ENCODE measurements around the gene BPIFB4. TPM values are rescaled to one million over a fixed set of nuclear protein-coding genes. Genes with fewer than 3 reads are reported as not detected.
"Not testable (repeated sequence)": the region's sequence is repeated elsewhere in the genome, so short reads cannot be mapped to it uniquely, and the experiment has no call there.

Gene BPIFB4
- total RNA-seq, 1 donor from 2014 or later = not detected

- Histone ChIP-seq H3K36me3 (ENCODE audit: control insufficient read depth in 3 of 3, insufficient read depth in 3 of 3, low read length in 3 of 3) (no peaks in the 10 kb centered on the region), H3K27ac (ENCODE audit: low read depth, low read length) (no peak overlapping the region), H3K9me3 (ENCODE audit: control insufficient read depth in 3 of 3, low read length in 3 of 3) (no peaks in the 10 kb centered on the region), H3K4me1 (ENCODE audit: control insufficient read depth in 3 of 3, insufficient read depth in 3 of 3, low read length in 3 of 3) (no peaks in the 10 kb centered on the region), H3K9ac (ENCODE audit: low read depth in 1 of 3, low read length in 3 of 3) (no peak overlapping the region), H3K4me3 (ENCODE audit: low read length in 3 of 3) (no peak overlapping the region), H3K27me3 (ENCODE audit: control insufficient read depth in 3 of 3, insufficient read depth in 3 of 3, low read length in 3 of 3) (peaks cover 0 to 24% (median 15%) of the 10 kb centered on the region in 3 donors)
These were observed 14.1 kb downstream of the BPIFB4 start for GRCh38 chr20:33093582-33093981.

- H3K36me3 ChIP-seq (ENCODE audit: control insufficient read depth in 3 of 3, insufficient read depth in 3 of 3, low read length in 3 of 3) = no peaks in the 10 kb centered on the region
These were observed 15.8 kb downstream of the BPIFB4 start for GRCh38 chr20:33095249-33095648.

GRCh38 chr20:33095902-33096584 lies 16.6 kb downstream of the BPIFB4 start:
- not testable (repeated sequence) for H3K4me3 ChIP-seq (ENCODE audit: low read length in 3 of 3); H3K9ac ChIP-seq (ENCODE audit: low read depth in 1 of 3, low read length in 3 of 3); H3K9me3 ChIP-seq (ENCODE audit: control insufficient read depth in 3 of 3, low read length in 3 of 3); H3K4me1 ChIP-seq (ENCODE audit: control insufficient read depth in 3 of 3, insufficient read depth in 3 of 3, low read length in 3 of 3); H3K36me3 ChIP-seq (ENCODE audit: control insufficient read depth in 3 of 3, insufficient read depth in 3 of 3, low read length in 3 of 3); H3K27ac ChIP-seq (ENCODE audit: low read depth, low read length)
- peaks cover 0 to 17% (median 5%) of the 10 kb centered on the region in 3 donors for H3K27me3 ChIP-seq (ENCODE audit: control insufficient read depth in 3 of 3, insufficient read depth in 3 of 3, low read length in 3 of 3)

More at GRCh38 chr20:33095249-33095648, 15.8 kb downstream of the BPIFB4 start:
- Histone ChIP-seq H3K27ac (ENCODE audit: low read depth, low read length) (no peak overlapping the region), H3K9ac (ENCODE audit: low read depth in 1 of 3, low read length in 3 of 3) (no peak overlapping the region), H3K4me3 (ENCODE audit: low read length in 3 of 3) (no peak overlapping the region), H3K9me3 (ENCODE audit: control insufficient read depth in 3 of 3, low read length in 3 of 3) (no peaks in the 10 kb centered on the region), H3K27me3 (ENCODE audit: control insufficient read depth in 3 of 3, insufficient read depth in 3 of 3, low read length in 3 of 3) (peaks cover 0 to 17% (median 8%) of the 10 kb centered on the region in 3 donors), H3K4me1 (ENCODE audit: control insufficient read depth in 3 of 3, insufficient read depth in 3 of 3, low read length in 3 of 3) (no peaks in the 10 kb centered on the region)

GRCh38 chr20:33097001-33097400 lies 17.6 kb downstream of the BPIFB4 start:
- Histone ChIP-seq H3K27ac (ENCODE audit: low read depth, low read length) (no peak overlapping the region), H3K36me3 (ENCODE audit: control insufficient read depth in 3 of 3, insufficient read depth in 3 of 3, low read length in 3 of 3) (no peaks in the 10 kb centered on the region), H3K27me3 (ENCODE audit: control insufficient read depth in 3 of 3, insufficient read depth in 3 of 3, low read length in 3 of 3) (peaks cover 0 to 14% (median 5%) of the 10 kb centered on the region in 3 donors), H3K9ac (ENCODE audit: low read depth in 1 of 3, low read length in 3 of 3) (no peak overlapping the region), H3K4me1 (ENCODE audit: control insufficient read depth in 3 of 3, insufficient read depth in 3 of 3, low read length in 3 of 3) (no peaks in the 10 kb centered on the region), H3K4me3 (ENCODE audit: low read length in 3 of 3) (no peak overlapping the region), H3K9me3 (ENCODE audit: control insufficient read depth in 3 of 3, low read length in 3 of 3) (no peaks in the 10 kb centered on the region)

- no peak overlapping the region for H3K4me3 ChIP-seq (ENCODE audit: low read length in 3 of 3)
- H3K27ac ChIP-seq (ENCODE audit: low read depth, low read length) = no peak overlapping the region
- peaks cover 3 to 25% (median 20%) of the 10 kb centered on the region in 3 donors for H3K27me3 ChIP-seq (ENCODE audit: control insufficient read depth in 3 of 3, insufficient read depth in 3 of 3, low read length in 3 of 3)
- no peaks in the 10 kb centered on the region for H3K4me1 ChIP-seq (ENCODE audit: control insufficient read depth in 3 of 3, insufficient read depth in 3 of 3, low read length in 3 of 3)
- no peaks in the 10 kb centered on the region for H3K36me3 ChIP-seq (ENCODE audit: control insufficient read depth in 3 of 3, insufficient read depth in 3 of 3, low read length in 3 of 3)
- H3K9ac ChIP-seq (ENCODE audit: low read depth in 1 of 3, low read length in 3 of 3) = no peak overlapping the region
- H3K9me3 ChIP-seq (ENCODE audit: control insufficient read depth in 3 of 3, low read length in 3 of 3) = no peaks in the 10 kb centered on the region
These were observed 20.5 kb downstream of the BPIFB4 start for GRCh38 chr20:33099843-33100538.

- H3K36me3 ChIP-seq (ENCODE audit: control insufficient read depth in 3 of 3, insufficient read depth in 3 of 3, low read length in 3 of 3) = no peaks in the 10 kb centered on the region
- H3K4me1 ChIP-seq (ENCODE audit: control insufficient read depth in 3 of 3, insufficient read depth in 3 of 3, low read length in 3 of 3) = no peaks in the 10 kb centered on the region
- no peak overlapping the region for H3K4me3 ChIP-seq (ENCODE audit: low read length in 3 of 3)
- H3K9ac ChIP-seq (ENCODE audit: low read depth in 1 of 3, low read length in 3 of 3) = no peak overlapping the region
- H3K9me3 ChIP-seq (ENCODE audit: control insufficient read depth in 3 of 3, low read length in 3 of 3) = no peaks in the 10 kb centered on the region
- H3K27me3 ChIP-seq (ENCODE audit: control insufficient read depth in 3 of 3, insufficient read depth in 3 of 3, low read length in 3 of 3) = peaks cover 3 to 22% (median 21%) of the 10 kb centered on the region in 3 donors
- no peak overlapping the region for H3K27ac ChIP-seq (ENCODE audit: low read depth, low read length)
These were observed 24.1 kb downstream of the BPIFB4 start for GRCh38 chr20:33103556-33103955.

- Histone ChIP-seq H3K4me1 (ENCODE audit: control insufficient read depth in 3 of 3, insufficient read depth in 3 of 3, low read length in 3 of 3) (no peaks in the 10 kb centered on the region), H3K27me3 (ENCODE audit: control insufficient read depth in 3 of 3, insufficient read depth in 3 of 3, low read length in 3 of 3) (peaks cover 3 to 22% (median 21%) of the 10 kb centered on the region in 3 donors), H3K27ac (ENCODE audit: low read depth, low read length) (no peak overlapping the region)
These were observed 24.9 kb downstream of the BPIFB4 start for GRCh38 chr20:33104336-33104735.

GRCh38 chr20:33105316-33105924 lies 26.0 kb downstream of the BPIFB4 start:
- no peak overlapping the region for H3K27ac ChIP-seq (ENCODE audit: low read depth, low read length)
- no peaks in the 10 kb centered on the region for H3K9me3 ChIP-seq (ENCODE audit: control insufficient read depth in 3 of 3, low read length in 3 of 3)
- H3K4me3 ChIP-seq (ENCODE audit: low read length in 3 of 3) = no peak overlapping the region
- H3K36me3 ChIP-seq (ENCODE audit: control insufficient read depth in 3 of 3, insufficient read depth in 3 of 3, low read length in 3 of 3) = no peaks in the 10 kb centered on the region
- no peak overlapping the region for H3K9ac ChIP-seq (ENCODE audit: low read depth in 1 of 3, low read length in 3 of 3)
- peaks cover 3 to 22% (median 21%) of the 10 kb centered on the region in 3 donors for H3K27me3 ChIP-seq (ENCODE audit: control insufficient read depth in 3 of 3, insufficient read depth in 3 of 3, low read length in 3 of 3)
- no peaks in the 10 kb centered on the region for H3K4me1 ChIP-seq (ENCODE audit: control insufficient read depth in 3 of 3, insufficient read depth in 3 of 3, low read length in 3 of 3)

More at GRCh38 chr20:33104336-33104735, 24.9 kb downstream of the BPIFB4 start:
- no peak overlapping the region for H3K4me3 ChIP-seq (ENCODE audit: low read length in 3 of 3)
- no peaks in the 10 kb centered on the region for H3K36me3 ChIP-seq (ENCODE audit: control insufficient read depth in 3 of 3, insufficient read depth in 3 of 3, low read length in 3 of 3)
- no peak overlapping the region for H3K9ac ChIP-seq (ENCODE audit: low read depth in 1 of 3, low read length in 3 of 3)
- no peaks in the 10 kb centered on the region for H3K9me3 ChIP-seq (ENCODE audit: control insufficient read depth in 3 of 3, low read length in 3 of 3)

- not testable (repeated sequence) for H3K9ac ChIP-seq (ENCODE audit: low read depth in 1 of 3, low read length in 3 of 3); H3K9me3 ChIP-seq (ENCODE audit: control insufficient read depth in 3 of 3, low read length in 3 of 3); H3K27ac ChIP-seq (ENCODE audit: low read depth, low read length); H3K4me1 ChIP-seq (ENCODE audit: control insufficient read depth in 3 of 3, insufficient read depth in 3 of 3, low read length in 3 of 3); H3K36me3 ChIP-seq (ENCODE audit: control insufficient read depth in 3 of 3, insufficient read depth in 3 of 3, low read length in 3 of 3); H3K4me3 ChIP-seq (ENCODE audit: low read length in 3 of 3)
- peaks cover 3 to 23% (median 21%) of the 10 kb centered on the region in 3 donors for H3K27me3 ChIP-seq (ENCODE audit: control insufficient read depth in 3 of 3, insufficient read depth in 3 of 3, low read length in 3 of 3)
These were observed 26.7 kb downstream of the BPIFB4 start for GRCh38 chr20:33106058-33106620.
